Epithelial cell of proximal tubule (primary cell): ENCODE data around the gene TMEM263. TPM values are rescaled to one million over a fixed set of nuclear protein-coding genes. Genes with fewer than 3 reads are reported as not detected.

ENCODE experiments used
- DNase-seq: peaks from one replicate; pipeline ENCODE4 v3.0.0-alpha.2; 2011; ENCODE audit warnings: low read depth
- H3K4me3 ChIP-seq: 2 replicates; pipeline ENCODE4 v1.5.1; 2011; ENCODE audit warnings: low read depth, mild to moderate bottlenecking, low read length
- total RNA-seq: library from RNA; depleted of rRNA; stranded (reverse); fragments of >200 nt; gene quantifications from 2 replicates; pipeline ENCODE4 v1.2.3, GENCODE V29; 2015
- TF ChIP-seq, protein P1 (sequence below): conservative IDR thresholded peaks from 2 replicates; pipeline ENCODE4 v1.5.1; 2012; ENCODE audit warnings: low read depth, mild to moderate bottlenecking, low read length

TMEM263 gene
- total RNA-seq, 1 donor from 2014 or later, result 40.1 TPM

DNA sequence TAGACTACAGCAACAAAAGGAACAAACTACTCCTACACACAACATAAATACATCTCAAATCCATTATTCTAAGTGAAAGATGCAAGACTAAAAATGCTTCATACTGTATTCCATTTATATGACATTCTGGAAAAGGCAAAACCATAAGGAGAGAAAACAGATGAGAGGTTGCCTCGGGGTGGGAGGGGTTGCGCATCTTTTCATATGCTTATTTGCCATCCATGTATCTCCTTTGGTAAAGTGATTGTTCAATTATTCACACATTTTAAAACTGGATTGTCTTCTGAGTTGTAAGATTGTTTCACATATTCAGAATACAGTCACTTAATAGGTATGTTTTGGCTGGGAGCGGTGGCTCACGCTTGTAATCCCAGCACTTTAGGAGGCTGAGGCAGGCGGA, 5.1 kb upstream of the TMEM263 start:
- no peak overlapping the region for H3K4me3 ChIP-seq
- no peak for DNase-seq
- TF ChIP-seq, protein P1, sequence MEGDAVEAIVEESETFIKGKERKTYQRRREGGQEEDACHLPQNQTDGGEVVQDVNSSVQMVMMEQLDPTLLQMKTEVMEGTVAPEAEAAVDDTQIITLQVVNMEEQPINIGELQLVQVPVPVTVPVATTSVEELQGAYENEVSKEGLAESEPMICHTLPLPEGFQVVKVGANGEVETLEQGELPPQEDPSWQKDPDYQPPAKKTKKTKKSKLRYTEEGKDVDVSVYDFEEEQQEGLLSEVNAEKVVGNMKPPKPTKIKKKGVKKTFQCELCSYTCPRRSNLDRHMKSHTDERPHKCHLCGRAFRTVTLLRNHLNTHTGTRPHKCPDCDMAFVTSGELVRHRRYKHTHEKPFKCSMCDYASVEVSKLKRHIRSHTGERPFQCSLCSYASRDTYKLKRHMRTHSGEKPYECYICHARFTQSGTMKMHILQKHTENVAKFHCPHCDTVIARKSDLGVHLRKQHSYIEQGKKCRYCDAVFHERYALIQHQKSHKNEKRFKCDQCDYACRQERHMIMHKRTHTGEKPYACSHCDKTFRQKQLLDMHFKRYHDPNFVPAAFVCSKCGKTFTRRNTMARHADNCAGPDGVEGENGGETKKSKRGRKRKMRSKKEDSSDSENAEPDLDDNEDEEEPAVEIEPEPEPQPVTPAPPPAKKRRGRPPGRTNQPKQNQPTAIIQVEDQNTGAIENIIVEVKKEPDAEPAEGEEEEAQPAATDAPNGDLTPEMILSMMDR, result no peak

DNA sequence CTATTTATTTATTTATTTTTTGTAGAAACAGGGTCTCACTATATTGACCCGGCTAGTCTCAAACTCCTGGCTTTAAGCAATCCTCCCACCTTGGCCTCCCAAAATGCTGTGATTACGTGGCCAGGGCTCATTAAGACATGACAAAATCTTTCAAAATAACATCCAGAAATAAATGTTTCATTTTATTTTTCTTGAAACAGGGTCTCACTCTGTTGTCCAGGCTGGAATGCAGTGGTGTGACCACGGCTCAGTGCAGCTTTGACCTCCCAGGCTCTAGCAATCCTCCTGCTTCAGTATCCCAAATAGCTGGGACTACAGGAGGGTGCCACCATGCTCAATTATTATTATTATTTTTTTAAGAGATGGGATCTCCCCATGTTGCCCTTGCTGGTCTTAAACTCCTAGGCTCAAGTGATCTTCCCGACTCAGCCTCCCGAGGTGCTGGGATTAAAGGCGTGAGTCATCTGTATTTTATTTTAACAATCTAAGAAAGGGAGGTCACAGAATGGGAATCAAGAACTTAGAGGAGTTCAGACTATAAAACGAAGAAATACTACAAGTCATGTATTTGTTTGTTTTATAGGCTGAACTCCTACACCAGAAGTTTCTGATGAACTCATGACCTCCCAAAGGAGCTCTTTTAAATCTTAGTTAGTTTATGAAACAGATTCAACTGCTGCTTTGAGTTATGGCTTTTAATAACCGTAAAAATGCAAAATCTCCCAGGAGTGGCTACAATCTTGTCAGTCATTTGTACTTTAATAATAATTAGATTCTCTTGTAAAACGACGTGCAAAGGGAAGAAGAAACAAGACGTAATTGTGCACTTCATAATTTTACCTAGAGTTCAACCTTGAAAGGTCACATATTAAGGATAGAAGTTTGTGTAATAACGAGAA, 2.1 kb upstream of the TMEM263 start:
- H3K4me3 ChIP-seq, result peak overlapping the region; percentile 88
- DNase-seq, result no peak
- TF ChIP-seq, protein P1, result no peak

DNA sequence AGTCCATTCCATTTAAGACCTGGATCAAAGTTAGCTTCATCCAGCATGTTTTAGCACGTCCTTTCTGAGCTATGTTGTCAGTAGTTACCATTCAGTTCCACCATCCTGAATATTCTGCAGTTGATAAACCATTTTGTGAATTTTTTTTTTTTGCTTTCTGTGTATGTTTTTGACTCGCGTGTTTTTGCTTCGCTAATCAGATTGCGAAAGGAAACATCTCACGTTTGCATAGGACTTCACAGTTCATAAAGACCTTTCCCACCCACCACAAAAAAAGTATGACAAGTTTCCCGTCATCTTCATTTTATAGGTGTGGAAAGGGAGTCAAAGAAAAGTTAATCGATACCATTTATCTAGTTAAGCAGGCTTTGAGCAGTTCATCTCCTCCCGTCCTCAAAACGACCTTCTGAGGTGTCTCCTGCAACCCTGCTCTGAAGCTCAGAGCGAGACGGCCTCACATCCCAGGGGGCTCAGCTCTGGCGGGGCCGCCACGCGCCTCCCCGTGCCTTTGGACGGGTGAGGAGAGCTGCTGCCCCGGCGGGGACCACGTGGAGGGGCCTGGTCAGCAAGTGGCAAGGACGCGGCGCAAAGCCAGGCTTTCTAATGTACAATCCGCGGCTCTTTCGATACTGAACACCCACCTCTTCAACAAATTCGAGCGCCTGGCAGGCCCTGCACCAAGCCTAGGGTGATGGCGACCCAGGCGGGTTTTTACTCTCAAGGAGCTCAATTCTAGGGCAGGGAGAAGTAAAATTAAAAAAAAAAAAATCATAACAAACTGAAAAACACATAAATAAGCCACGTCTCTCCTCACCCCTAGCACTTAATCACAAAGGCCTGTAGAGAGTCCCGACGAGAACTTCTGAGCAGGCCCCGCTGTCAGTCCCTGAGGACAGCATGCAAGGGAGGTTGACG, 988 bp upstream of the TMEM263 start:
- no peak for DNase-seq
- H3K4me3 ChIP-seq, result peak overlapping the region; percentile 88
- TF ChIP-seq, protein P1, result no peak

DNA sequence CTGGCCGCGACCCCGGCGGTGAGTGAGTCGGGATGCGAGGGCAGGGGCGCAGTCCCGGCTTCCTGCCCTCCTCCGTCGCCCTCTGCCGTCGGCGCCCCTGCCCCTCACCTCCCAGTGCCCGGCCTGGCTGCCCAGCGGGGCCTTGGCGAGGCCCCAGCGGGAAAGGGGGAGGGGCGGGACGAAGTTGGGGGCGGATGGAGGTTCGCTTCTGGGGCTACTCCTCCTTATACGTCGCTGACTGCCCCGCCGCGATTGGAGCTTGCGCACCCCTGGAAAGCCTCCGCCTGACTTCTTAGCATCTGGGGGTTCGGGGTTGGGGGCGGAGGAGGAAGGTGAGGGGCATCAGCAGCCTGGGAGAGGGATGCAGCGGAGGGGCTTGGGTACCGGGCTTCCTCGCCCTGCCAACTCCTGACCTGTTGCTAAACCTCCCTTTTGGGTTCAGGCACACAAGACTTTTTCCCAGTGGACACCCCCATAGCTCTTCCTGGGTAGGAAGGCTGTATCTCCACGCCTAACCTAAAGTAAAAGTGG, 406 bp downstream of the TMEM263 start:
- no peak for DNase-seq
- H3K4me3 ChIP-seq, result peak overlapping the region; percentile 88
- TF ChIP-seq, protein P1, result no peak

DNA sequence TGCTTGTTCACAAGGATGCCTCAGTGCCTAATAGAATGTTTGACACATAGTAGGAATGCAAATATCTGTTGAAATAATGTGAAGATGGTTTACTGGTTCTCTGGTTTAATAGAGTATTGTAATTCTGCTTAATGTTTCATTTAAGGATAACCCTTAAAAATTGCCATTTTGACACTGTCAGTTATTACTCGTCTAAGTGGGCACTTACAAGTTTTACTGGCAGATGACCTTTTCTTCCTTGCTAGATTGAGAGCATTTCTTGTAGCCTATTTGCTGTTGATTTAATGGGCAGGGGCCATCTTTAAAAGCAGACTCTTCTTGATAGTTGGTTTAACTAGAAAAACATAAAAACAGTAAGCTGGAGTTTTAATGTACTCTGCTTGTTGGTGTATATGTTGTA, 1.9 kb downstream of the TMEM263 start:
- TF ChIP-seq, protein P1, result no peak
- no peak for DNase-seq
- peak overlapping the region; percentile 88 for H3K4me3 ChIP-seq

DNA sequence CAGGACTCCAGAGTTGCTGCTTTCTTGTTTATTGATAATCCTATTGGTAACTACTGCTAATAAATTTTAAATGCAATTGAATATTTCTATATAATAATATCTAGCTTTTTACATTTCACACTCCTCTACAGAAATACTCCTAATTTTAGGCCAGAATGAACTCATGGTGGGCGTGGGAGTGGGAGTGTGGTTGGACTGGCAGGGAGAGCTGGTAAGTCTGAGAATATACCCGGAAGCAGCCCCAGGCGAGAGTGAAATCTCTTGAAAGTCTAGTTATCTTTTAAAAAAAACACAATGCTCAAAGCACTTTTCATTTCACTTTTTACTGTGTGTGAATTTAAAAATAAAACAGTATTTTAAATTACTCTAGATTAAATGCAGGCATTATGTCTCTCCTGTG, 4.7 kb downstream of the TMEM263 start:
- TF ChIP-seq, protein P1, result no peak
- no peak for DNase-seq
- no peak overlapping the region for H3K4me3 ChIP-seq
